Measurements from ENCODE around the gene NELL1. TPM values are rescaled to one million over a fixed set of nuclear protein-coding genes. Genes with fewer than 3 reads are reported as not detected.

NELL1 gene
- total and polyA plus RNA-seq, 4 donors = 11.0 to 57.9 (median 31.2) TPM

DNA sequence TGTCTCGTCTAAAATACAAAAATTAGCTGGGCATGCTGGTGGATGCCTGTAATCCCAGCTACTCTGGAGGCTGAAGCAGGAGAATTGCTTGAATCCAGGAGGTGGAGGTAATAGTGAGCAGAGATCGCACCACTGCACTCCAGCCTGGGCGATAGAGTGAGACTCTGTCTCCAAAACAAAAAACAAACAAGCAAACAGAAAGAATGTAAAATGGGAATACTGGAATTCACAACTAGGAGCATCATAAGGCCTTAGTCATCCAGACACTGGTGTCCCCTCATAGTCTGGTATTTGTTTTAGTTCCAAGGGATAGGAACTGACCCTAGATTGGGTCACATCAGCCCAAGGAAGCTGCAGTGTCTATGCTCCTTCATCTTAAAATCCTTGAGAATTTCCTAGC, 520.8 kb downstream of the NELL1 start:
- H3K4me3 ChIP-seq (ENCODE audit: low read depth, low read length) = no peak overlapping the region

DNA sequence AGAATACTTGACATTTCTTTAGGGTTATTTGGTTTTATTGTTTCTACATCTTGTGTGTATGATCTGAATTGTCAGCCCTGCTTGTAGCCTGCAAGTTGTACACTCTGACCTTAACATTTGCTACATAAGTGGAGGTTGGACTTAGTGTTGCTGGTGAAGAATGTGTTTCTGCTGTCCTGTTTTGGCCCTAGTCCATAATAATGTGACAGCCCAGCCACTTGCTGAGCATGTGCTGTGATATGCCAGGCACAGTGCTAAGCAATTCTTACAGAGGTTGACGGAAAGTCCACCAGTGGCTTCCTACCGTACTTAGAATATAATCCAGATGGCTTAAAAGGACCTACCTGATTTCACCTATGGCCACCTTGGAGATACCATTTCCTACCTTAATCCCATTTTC, 526.6 kb downstream of the NELL1 start:
- Histone ChIP-seq H3K4me1 (ENCODE audit: control insufficient read depth, insufficient read depth, low read length) (no peaks in the 10 kb centered on the region), H3K4me3 (ENCODE audit: low read depth, low read length) (no peak overlapping the region), H3K27me3 (ENCODE audit: control insufficient read depth, insufficient read depth, low read length) (no peaks in the 10 kb centered on the region), H3K9me3 (ENCODE audit: control insufficient read depth, insufficient read depth, low read length) (peaks cover under 1% of the 10 kb centered on the region), H3K36me3 (ENCODE audit: control insufficient read depth, insufficient read depth, low read length) (no peaks in the 10 kb centered on the region), H3K27ac (ENCODE audit: low read depth, low read length) (no peak overlapping the region)
- WGBS (ENCODE audit: insufficient coverage) = 50% methylated on average over 2 of the region's 2 CpGs
- DNase-seq (ENCODE audit: low read depth in 4 of 6, low spot score in 6 of 6) = no peak

More for the DNA sequence above, 520.8 kb downstream of the NELL1 start:
- H3K27me3 ChIP-seq (ENCODE audit: control insufficient read depth, insufficient read depth, low read length) = no peaks in the 10 kb centered on the region
- H3K27ac ChIP-seq (ENCODE audit: low read depth, low read length) = no peak overlapping the region
- no peaks in the 10 kb centered on the region for H3K4me1 ChIP-seq (ENCODE audit: control insufficient read depth, insufficient read depth, low read length)
- H3K9me3 ChIP-seq (ENCODE audit: control insufficient read depth, insufficient read depth, low read length) = peaks cover 2% of the 10 kb centered on the region
- 100% methylated on average over 1 of the region's 3 CpGs for WGBS (ENCODE audit: insufficient coverage)
- H3K36me3 ChIP-seq (ENCODE audit: control insufficient read depth, insufficient read depth, low read length) = no peaks in the 10 kb centered on the region
- DNase-seq (ENCODE audit: low read depth in 4 of 6, low spot score in 6 of 6) = no peak

DNA sequence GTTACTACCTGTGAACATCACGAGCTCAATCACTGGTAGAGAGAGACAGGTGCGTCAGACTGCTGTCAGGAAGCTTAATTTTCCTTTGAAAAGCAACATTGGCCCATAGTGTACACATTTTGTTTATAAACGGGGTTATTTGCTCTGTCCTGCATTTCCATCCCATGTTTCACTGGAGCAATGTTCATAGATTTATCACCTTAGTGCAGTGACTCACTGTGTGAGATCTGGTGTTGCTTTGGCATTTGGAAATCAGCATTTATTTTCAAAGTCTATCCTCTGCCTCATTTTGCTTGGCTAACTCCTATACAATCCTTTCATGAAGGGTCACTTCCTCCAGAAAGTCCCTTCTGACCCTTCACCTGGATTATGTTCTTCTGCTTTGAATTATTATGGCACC, 529.1 kb downstream of the NELL1 start:
- WGBS (ENCODE audit: insufficient coverage) = 95% methylated on average over 2 of the region's 3 CpGs
- Histone ChIP-seq H3K9me3 (ENCODE audit: control insufficient read depth, insufficient read depth, low read length) (no peaks in the 10 kb centered on the region), H3K27me3 (ENCODE audit: control insufficient read depth, insufficient read depth, low read length) (no peaks in the 10 kb centered on the region), H3K36me3 (ENCODE audit: control insufficient read depth, insufficient read depth, low read length) (no peaks in the 10 kb centered on the region), H3K4me1 (ENCODE audit: control insufficient read depth, insufficient read depth, low read length) (no peaks in the 10 kb centered on the region), H3K27ac (ENCODE audit: low read depth, low read length) (no peak overlapping the region), H3K4me3 (ENCODE audit: low read depth, low read length) (no peak overlapping the region)
- DNase-seq (ENCODE audit: low read depth in 4 of 6, low spot score in 6 of 6) = no peak

DNA sequence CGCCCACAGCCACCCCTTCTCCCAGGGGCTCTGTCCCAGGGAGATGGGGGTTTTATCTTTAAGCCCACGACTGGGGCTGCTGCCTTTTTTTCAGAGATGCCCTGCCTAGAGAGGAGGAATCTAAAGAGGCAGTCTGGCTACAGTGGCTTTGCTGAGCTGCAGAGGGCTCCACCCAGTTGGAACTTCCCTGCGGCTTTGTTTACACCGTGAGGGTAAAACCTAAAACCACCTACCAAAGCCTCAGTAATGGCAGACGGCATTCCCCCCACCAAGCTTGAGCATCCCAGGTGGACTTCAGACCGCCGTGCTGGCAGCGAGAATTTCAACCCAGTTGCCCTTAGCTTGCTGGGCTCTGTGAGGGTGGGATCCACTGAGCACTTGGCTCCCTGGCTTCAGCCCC, 535.8 kb downstream of the NELL1 start:
- Histone ChIP-seq H3K27me3 (ENCODE audit: control insufficient read depth, insufficient read depth, low read length) (no peaks in the 10 kb centered on the region), H3K36me3 (ENCODE audit: control insufficient read depth, insufficient read depth, low read length) (no peaks in the 10 kb centered on the region), H3K4me3 (ENCODE audit: low read depth, low read length) (no peak overlapping the region), H3K27ac (ENCODE audit: low read depth, low read length) (no peak overlapping the region), H3K9me3 (ENCODE audit: control insufficient read depth, insufficient read depth, low read length) (no peaks in the 10 kb centered on the region), H3K4me1 (ENCODE audit: control insufficient read depth, insufficient read depth, low read length) (no peaks in the 10 kb centered on the region)
- DNase-seq (ENCODE audit: low read depth in 4 of 6, low spot score in 6 of 6) = no peak
- WGBS (ENCODE audit: insufficient coverage) = 80% methylated on average over 6 of the region's 8 CpGs

DNA sequence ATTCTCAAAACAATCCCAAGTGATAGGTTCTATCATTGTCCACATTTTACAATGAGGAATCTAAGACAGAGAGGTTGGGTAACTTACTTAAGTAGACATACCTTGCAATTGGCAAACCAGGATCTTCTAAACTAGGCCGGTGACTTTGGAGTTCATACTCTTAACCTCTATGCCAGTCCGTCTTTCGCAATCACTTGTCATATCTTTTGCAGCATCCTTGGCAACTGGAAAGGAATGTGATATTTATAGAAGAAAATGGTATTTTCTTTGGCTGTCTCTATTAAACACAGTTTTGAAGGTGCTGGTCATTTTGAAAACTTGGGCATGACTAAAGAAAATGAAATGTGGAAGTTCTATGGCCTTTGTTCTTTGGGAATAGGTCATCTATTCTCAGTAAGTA, 556.5 kb downstream of the NELL1 start:
- DNase-seq (ENCODE audit: low read depth in 4 of 6, low spot score in 6 of 6) = no peak
- H3K27ac ChIP-seq (ENCODE audit: low read depth, low read length) = no peak overlapping the region
- H3K9me3 ChIP-seq (ENCODE audit: control insufficient read depth, insufficient read depth, low read length) = peaks cover 2% of the 10 kb centered on the region
- no peaks in the 10 kb centered on the region for H3K36me3 ChIP-seq (ENCODE audit: control insufficient read depth, insufficient read depth, low read length)
- no peak overlapping the region for H3K4me3 ChIP-seq (ENCODE audit: low read depth, low read length)
- no peaks in the 10 kb centered on the region for H3K27me3 ChIP-seq (ENCODE audit: control insufficient read depth, insufficient read depth, low read length)
- WGBS (ENCODE audit: insufficient coverage) = no CpG with 5 or more reads among the region's 3 CpGs
- H3K4me1 ChIP-seq (ENCODE audit: control insufficient read depth, insufficient read depth, low read length) = no peaks in the 10 kb centered on the region

DNA sequence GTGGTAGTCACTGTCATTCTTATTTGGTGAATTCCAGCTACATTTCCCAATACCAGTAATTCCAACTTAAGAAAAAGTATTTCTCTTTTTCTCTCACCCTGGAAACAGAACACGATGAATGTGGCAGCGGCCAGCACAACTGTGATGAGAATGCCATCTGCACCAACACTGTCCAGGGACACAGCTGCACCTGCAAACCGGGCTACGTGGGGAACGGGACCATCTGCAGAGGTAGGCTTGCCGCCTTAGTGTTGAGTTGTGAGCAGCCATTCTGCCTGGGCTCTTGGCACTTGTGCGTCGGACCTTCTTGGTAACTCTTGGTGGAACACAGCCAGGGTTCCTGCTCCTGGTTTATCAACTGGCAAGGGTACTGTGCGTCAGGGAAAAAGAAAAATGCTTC, 559.8 kb downstream of the NELL1 start:
- no peak for DNase-seq (ENCODE audit: low read depth in 4 of 6, low spot score in 6 of 6)
- Histone ChIP-seq H3K36me3 (ENCODE audit: control insufficient read depth, insufficient read depth, low read length) (no peaks in the 10 kb centered on the region), H3K4me3 (ENCODE audit: low read depth, low read length) (no peak overlapping the region), H3K27me3 (ENCODE audit: control insufficient read depth, insufficient read depth, low read length) (no peaks in the 10 kb centered on the region), H3K9me3 (ENCODE audit: control insufficient read depth, insufficient read depth, low read length) (no peaks in the 10 kb centered on the region), H3K4me1 (ENCODE audit: control insufficient read depth, insufficient read depth, low read length) (no peaks in the 10 kb centered on the region), H3K27ac (ENCODE audit: low read depth, low read length) (no peak overlapping the region)
- 85% methylated on average over 9 of the region's 9 CpGs for WGBS (ENCODE audit: insufficient coverage)

DNA sequence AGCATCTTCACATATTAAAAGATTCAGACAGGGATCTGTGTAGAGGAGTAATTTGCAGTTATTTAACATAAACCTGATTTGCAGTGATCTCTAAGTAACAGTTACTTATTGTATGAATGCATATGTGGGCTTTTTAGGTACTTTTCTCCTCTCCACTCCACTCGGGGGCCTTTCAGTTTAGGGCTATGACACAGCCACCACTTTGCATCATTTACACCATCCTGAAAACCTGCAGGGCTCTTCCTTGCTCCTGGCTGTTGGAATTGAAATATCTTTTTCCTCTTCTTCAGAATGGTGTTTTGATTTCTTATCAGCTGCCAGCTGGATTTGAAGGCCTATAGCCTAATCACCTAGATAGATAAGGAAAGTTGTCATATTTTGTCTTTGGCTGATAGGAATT, 580.8 kb downstream of the NELL1 start:
- Histone ChIP-seq H3K27ac (ENCODE audit: low read depth, low read length) (no peak overlapping the region), H3K9me3 (ENCODE audit: control insufficient read depth, insufficient read depth, low read length) (no peaks in the 10 kb centered on the region), H3K4me3 (ENCODE audit: low read depth, low read length) (no peak overlapping the region), H3K4me1 (ENCODE audit: control insufficient read depth, insufficient read depth, low read length) (no peaks in the 10 kb centered on the region), H3K27me3 (ENCODE audit: control insufficient read depth, insufficient read depth, low read length) (no peaks in the 10 kb centered on the region), H3K36me3 (ENCODE audit: control insufficient read depth, insufficient read depth, low read length) (no peaks in the 10 kb centered on the region)
- DNase-seq (ENCODE audit: low read depth in 4 of 6, low spot score in 6 of 6) = no peak
- no CpG with 5 or more reads among the region's 1 CpG for WGBS (ENCODE audit: insufficient coverage)

DNA sequence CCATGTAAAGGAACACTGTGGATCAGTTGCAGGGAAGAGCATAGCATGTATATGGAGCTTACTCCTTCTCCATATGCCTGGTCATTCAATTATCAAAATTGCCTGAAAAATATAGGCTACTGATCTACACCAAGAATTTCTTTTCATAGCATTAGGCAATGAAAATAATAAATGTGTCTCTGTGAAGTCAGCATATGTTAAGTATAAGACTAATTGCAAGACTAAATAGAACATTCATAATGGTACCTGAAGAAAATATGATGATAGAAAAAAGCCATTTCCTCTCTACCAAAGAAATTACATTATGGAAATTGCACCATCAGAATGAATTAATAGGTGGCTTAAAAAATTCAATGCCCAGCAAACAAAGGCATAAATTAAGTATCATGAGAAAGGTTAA, 584.7 kb downstream of the NELL1 start:
- no peak overlapping the region for H3K4me3 ChIP-seq (ENCODE audit: low read depth, low read length)
- no peaks in the 10 kb centered on the region for H3K4me1 ChIP-seq (ENCODE audit: control insufficient read depth, insufficient read depth, low read length)
- no peak for DNase-seq (ENCODE audit: low read depth in 4 of 6, low spot score in 6 of 6)
- no peaks in the 10 kb centered on the region for H3K27me3 ChIP-seq (ENCODE audit: control insufficient read depth, insufficient read depth, low read length)
- H3K36me3 ChIP-seq (ENCODE audit: control insufficient read depth, insufficient read depth, low read length) = no peaks in the 10 kb centered on the region
- no peak overlapping the region for H3K27ac ChIP-seq (ENCODE audit: low read depth, low read length)
- H3K9me3 ChIP-seq (ENCODE audit: control insufficient read depth, insufficient read depth, low read length) = no peaks in the 10 kb centered on the region

DNA sequence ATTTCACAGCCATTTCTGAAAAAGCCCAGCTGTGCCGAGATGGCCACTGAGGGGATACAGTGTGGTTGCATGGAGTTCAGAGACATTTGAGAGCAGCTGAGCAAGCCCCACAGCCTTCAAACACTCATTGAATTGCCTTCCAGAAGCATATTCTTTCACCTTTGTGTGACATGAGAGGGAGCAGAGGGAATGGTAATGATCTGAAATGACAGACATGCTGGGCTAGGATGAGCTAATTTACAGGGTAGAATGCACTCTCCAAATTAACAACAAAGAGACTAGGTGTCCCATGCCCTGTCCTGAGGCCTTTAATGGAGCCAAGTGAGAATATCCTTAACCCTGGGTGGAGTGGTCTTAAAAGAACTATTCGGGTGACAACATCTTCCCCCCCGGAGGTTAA, 585.4 kb downstream of the NELL1 start:
- peak in 2 of 6 donors; percentile 4 to 83 for DNase-seq (ENCODE audit: low read depth in 4 of 6, low spot score in 6 of 6)
- Histone ChIP-seq H3K4me3 (ENCODE audit: low read depth, low read length) (no peak overlapping the region), H3K27ac (ENCODE audit: low read depth, low read length) (no peak overlapping the region), H3K9me3 (ENCODE audit: control insufficient read depth, insufficient read depth, low read length) (no peaks in the 10 kb centered on the region), H3K36me3 (ENCODE audit: control insufficient read depth, insufficient read depth, low read length) (no peaks in the 10 kb centered on the region), H3K4me1 (ENCODE audit: control insufficient read depth, insufficient read depth, low read length) (no peaks in the 10 kb centered on the region), H3K27me3 (ENCODE audit: control insufficient read depth, insufficient read depth, low read length) (no peaks in the 10 kb centered on the region)
- WGBS (ENCODE audit: insufficient coverage) = 56% methylated on average over 1 of the region's 3 CpGs

DNA sequence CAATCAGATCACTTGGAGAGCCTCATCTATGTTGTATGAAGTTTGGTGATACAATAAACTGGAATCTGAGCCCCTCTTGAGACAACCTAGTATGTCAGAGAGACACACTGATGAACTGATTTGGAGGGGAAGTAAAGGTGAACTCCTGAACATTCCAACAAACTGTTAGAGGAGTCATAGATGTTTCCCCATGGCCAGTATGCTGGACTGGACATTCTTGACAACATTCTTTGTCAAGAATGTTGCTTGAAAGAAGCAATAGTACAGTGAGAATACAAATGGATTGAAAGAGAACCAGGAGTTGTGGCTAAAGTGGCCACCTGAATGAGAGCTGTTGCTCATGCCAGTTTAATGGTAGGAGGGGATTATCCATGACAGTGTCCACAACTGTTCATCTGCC, 588.1 kb downstream of the NELL1 start:
- no peaks in the 10 kb centered on the region for H3K36me3 ChIP-seq (ENCODE audit: control insufficient read depth, insufficient read depth, low read length)
- H3K4me3 ChIP-seq (ENCODE audit: low read depth, low read length) = no peak overlapping the region
- H3K27ac ChIP-seq (ENCODE audit: low read depth, low read length) = no peak overlapping the region
- H3K27me3 ChIP-seq (ENCODE audit: control insufficient read depth, insufficient read depth, low read length) = no peaks in the 10 kb centered on the region
- DNase-seq (ENCODE audit: low read depth in 4 of 6, low spot score in 6 of 6) = no peak
- H3K9me3 ChIP-seq (ENCODE audit: control insufficient read depth, insufficient read depth, low read length) = no peaks in the 10 kb centered on the region
- no peaks in the 10 kb centered on the region for H3K4me1 ChIP-seq (ENCODE audit: control insufficient read depth, insufficient read depth, low read length)

Data from spinal cord (tissue), 10 donors.